ENCODE data around the gene UBE2B. TPM values are rescaled to one million over a fixed set of nuclear protein-coding genes. Genes with fewer than 3 reads are reported as not detected.

The UBE2B gene
- total RNA-seq, 3 donors from 2014 or later (not counting 1 experiment from before 2014, with no cell fraction given), result 93.5 to 124 (median 116) TPM

- Histone ChIP-seq H3K4me1 (ENCODE audit: control insufficient read depth, insufficient read depth, low read length) (no peaks in the 10 kb centered on the region), H3K27me3 (ENCODE audit: control insufficient read depth, insufficient read depth, low read length) (no peaks in the 10 kb centered on the region), H3K9me3 (ENCODE audit: control insufficient read depth, insufficient read depth, low read length) (no peaks in the 10 kb centered on the region), H3K4me3 (ENCODE audit: low read length) (no peak overlapping the region), H3K36me3 (ENCODE audit: control insufficient read depth, insufficient read depth, low read length) (no peaks in the 10 kb centered on the region), H3K27ac (ENCODE audit: low read length) (no peak overlapping the region)
- no peak for TF ChIP-seq CTCF (IDR thresholded peaks at IDR 0.05)
- ATAC-seq, result no peak
- Mint-ChIP-seq H3K27ac (no peak overlapping the region), H3K4me1 (no peaks in the 10 kb centered on the region), H3K4me3 (no peak overlapping the region), H3K9me3 (no peaks in the 10 kb centered on the region), H3K27me3 (ENCODE audit: low read depth in 2 of 2) (no peaks in the 10 kb centered on the region), H3K36me3 (no peaks in the 10 kb centered on the region)
- 100% methylated on average over 2 of the region's 2 CpGs for WGBS (ENCODE audit: insufficient coverage)
- DNase-seq, result no peak
- intact Hi-C loops (cut with micrococcal nuclease), result no loop called here
Measured at GRCh38 chr5:134345996-134346395, 25.4 kb upstream of the UBE2B start.

- H3K36me3 Mint-ChIP-seq, result no peaks in the 10 kb centered on the region
- no peak for TF ChIP-seq CTCF (IDR thresholded peaks at IDR 0.05)
- no peaks in the 10 kb centered on the region for H3K27me3 ChIP-seq (ENCODE audit: control insufficient read depth, insufficient read depth, low read length)
- ATAC-seq, result no peak
- DNase-seq, result no peak
- H3K27me3 Mint-ChIP-seq (ENCODE audit: low read depth in 2 of 2), result no peaks in the 10 kb centered on the region
- H3K4me1 ChIP-seq (ENCODE audit: control insufficient read depth, insufficient read depth, low read length), result no peaks in the 10 kb centered on the region
- H3K4me1 Mint-ChIP-seq, result no peaks in the 10 kb centered on the region
- no peaks in the 10 kb centered on the region for H3K9me3 ChIP-seq (ENCODE audit: control insufficient read depth, insufficient read depth, low read length)
- H3K27ac Mint-ChIP-seq, result no peak overlapping the region
- H3K4me3 ChIP-seq (ENCODE audit: low read length), result no peak overlapping the region
- H3K36me3 ChIP-seq (ENCODE audit: control insufficient read depth, insufficient read depth, low read length), result no peaks in the 10 kb centered on the region
- no peak overlapping the region for H3K4me3 Mint-ChIP-seq
- no peaks in the 10 kb centered on the region for H3K9me3 Mint-ChIP-seq
- intact Hi-C loops (cut with micrococcal nuclease), result no loop called here
- no peak overlapping the region for H3K27ac ChIP-seq (ENCODE audit: low read length)
- 90% methylated on average over 4 of the region's 4 CpGs for WGBS (ENCODE audit: insufficient coverage)
Measured at GRCh38 chr5:134349463-134349862, 21.9 kb upstream of the UBE2B start.

- no peak overlapping the region for H3K4me3 ChIP-seq (ENCODE audit: low read length)
- WGBS (ENCODE audit: insufficient coverage), result 94% methylated on average over 4 of the region's 5 CpGs
- no peak overlapping the region for H3K27ac ChIP-seq (ENCODE audit: low read length)
- Mint-ChIP-seq H3K27ac (no peak overlapping the region), H3K9me3 (no peaks in the 10 kb centered on the region), H3K36me3 (no peaks in the 10 kb centered on the region), H3K4me1 (no peaks in the 10 kb centered on the region), H3K4me3 (no peak overlapping the region), H3K27me3 (ENCODE audit: low read depth in 2 of 2) (no peaks in the 10 kb centered on the region)
- no peak for DNase-seq
- H3K4me1 ChIP-seq (ENCODE audit: control insufficient read depth, insufficient read depth, low read length), result no peaks in the 10 kb centered on the region
- no peaks in the 10 kb centered on the region for H3K36me3 ChIP-seq (ENCODE audit: control insufficient read depth, insufficient read depth, low read length)
- no peaks in the 10 kb centered on the region for H3K9me3 ChIP-seq (ENCODE audit: control insufficient read depth, insufficient read depth, low read length)
- TF ChIP-seq CTCF (IDR thresholded peaks at IDR 0.05), result no peak
- no peaks in the 10 kb centered on the region for H3K27me3 ChIP-seq (ENCODE audit: control insufficient read depth, insufficient read depth, low read length)
- ATAC-seq, result no peak
- intact Hi-C loops (cut with micrococcal nuclease), result no loop called here
Measured at GRCh38 chr5:134355681-134356080, 15.7 kb upstream of the UBE2B start.

- Mint-ChIP-seq H3K36me3 (peaks cover 7% of the 10 kb centered on the region), H3K4me3 (no peak overlapping the region), H3K27me3 (ENCODE audit: low read depth in 2 of 2) (no peaks in the 10 kb centered on the region), H3K27ac (no peak overlapping the region), H3K4me1 (peaks cover 24 to 31% of the 10 kb centered on the region in 2 donors), H3K9me3 (peaks cover 2 to 3% of the 10 kb centered on the region in 2 donors)
- Histone ChIP-seq H3K36me3 (ENCODE audit: control insufficient read depth, insufficient read depth, low read length) (no peaks in the 10 kb centered on the region), H3K9me3 (ENCODE audit: control insufficient read depth, insufficient read depth, low read length) (no peaks in the 10 kb centered on the region), H3K4me3 (ENCODE audit: low read length) (no peak overlapping the region), H3K27me3 (ENCODE audit: control insufficient read depth, insufficient read depth, low read length) (no peaks in the 10 kb centered on the region), H3K27ac (ENCODE audit: low read length) (no peak overlapping the region), H3K4me1 (ENCODE audit: control insufficient read depth, insufficient read depth, low read length) (peaks cover 18% of the 10 kb centered on the region)
- no peak for TF ChIP-seq CTCF (IDR thresholded peaks at IDR 0.05)
- DNase-seq, result no peak
- WGBS (ENCODE audit: insufficient coverage), result 94% methylated on average over 1 of the region's 1 CpG
- intact Hi-C loops (cut with micrococcal nuclease), result loop anchor here (5.0 kb wide), 1 partner anchor 267 kb away; the partner anchor contains the start of gene SAR1B
- no peak for ATAC-seq
Measured at GRCh38 chr5:134365604-134366003, 5.8 kb upstream of the UBE2B start.

Measured in natural killer cell (primary cell).